Measurements from ENCODE around the gene CHST13.
A peak's percentile ranks its signal among the peaks of the same experiment; 100 is the strongest.

Gene CHST13

GRCh38 chr3:126523745-126524428 lies at the start of gene CHST13:
TSS of gene CHST13 (plus strand) at chr3:126524155. CDS start at chr3:126524333, 178 bp downstream.
- DNase-seq = no peak

- DNase-seq = peak; percentile 16
These were observed 49.2 kb upstream of the CHST13 start for GRCh38 chr3:126474498-126475412.

- peak; percentile 90 for DNase-seq
These were observed 48.4 kb upstream of the CHST13 start, which contains the start of gene ZXDC for GRCh38 chr3:126475413-126476114. TSS of gene ZXDC (minus strand) at chr3:126475891. CDS start at chr3:126475865, 26 bp downstream.

GRCh38 chr3:126476166-126477060 lies 47.5 kb upstream of the CHST13 start:
- no peak for DNase-seq

DNA sequence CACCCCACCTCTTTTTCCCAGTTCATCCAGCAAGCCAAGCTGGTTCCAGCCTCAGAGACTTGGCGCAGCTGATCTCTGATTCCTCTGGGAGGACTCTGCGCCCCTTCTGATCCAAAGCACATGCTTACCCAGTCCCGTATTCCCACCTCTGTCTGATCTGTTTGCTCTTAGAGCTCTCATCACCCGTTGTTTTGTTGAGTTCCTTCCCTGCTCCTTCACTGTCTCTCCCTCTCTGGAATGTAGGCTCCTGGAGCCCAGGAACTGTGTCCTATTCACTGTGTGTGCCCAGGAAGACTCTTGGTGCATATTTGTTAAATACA lies 46.9 kb upstream of the CHST13 start:
- no peak for DNase-seq

GRCh38 chr3:126478581-126479310 lies 45.2 kb upstream of the CHST13 start:
- DNase-seq = no peak

DNA sequence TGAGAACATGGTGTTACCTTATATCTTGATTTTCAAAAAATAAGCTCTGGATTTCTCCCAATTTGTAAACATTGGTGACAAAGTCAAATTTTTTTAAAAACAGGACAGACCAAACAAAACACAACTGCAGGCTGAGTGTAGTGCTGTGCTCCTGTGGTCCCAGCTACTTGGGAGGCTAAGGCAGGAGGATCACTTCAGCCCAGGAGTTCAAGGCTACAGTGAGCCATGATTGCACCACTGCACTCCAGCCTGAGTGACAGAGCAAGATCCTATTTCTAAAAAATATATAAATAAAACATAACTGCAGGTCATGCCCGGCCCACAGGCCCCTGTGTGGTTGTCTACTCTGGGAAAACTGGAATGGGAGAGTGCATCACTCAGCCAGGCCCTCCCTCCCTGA lies 44.3 kb upstream of the CHST13 start:
- no peak for DNase-seq

DNA sequence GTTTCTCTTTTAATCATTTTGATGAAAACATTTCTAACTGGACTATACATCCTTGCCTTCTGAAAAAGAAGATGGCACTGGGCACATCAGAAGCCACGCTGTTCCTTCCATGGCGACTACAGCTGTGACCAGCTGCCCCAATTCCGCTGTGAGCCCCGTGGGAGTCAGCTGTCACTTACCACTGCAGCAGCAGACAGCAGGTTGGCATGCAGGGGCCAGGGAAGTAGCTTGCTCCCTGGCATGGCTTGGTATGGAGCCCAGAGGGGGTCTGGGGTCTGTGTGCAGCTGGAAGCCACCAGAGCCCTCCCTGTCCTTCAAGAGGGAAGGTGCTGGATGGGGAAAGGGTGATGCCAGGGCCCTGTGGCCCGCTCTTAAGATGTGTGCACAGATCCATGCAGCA lies 43.7 kb upstream of the CHST13 start:
- no peak for DNase-seq

DNA sequence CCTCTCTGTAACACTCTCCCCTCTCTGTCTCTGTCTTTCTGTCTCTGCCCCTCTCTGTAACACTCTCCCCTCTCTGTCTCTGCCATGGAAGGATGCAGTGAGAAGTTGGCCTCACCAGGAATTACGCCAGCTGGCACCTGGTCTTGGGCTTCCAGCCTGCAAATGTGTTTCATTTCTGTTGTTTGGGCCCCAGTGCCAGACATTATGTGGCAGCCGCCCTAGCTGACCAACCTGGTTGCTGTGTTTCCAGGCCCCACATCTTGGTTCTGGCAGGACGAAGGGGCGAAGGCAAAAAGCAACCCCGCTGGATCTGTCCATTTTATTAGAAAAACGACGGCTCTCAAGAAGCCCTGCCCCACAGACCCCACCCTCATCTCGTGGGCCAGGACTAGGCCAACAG lies 43.1 kb upstream of the CHST13 start:
- no peak for DNase-seq

GRCh38 chr3:126481808-126482502 lies 42.0 kb upstream of the CHST13 start:
- no peak for DNase-seq

GRCh38 chr3:126482503-126483255 lies 41.3 kb upstream of the CHST13 start:
- DNase-seq = no peak

- no peak for DNase-seq
These were observed 40.6 kb upstream of the CHST13 start for GRCh38 chr3:126483321-126483761.

- no peak for DNase-seq
These were observed 39.8 kb upstream of the CHST13 start for GRCh38 chr3:126484148-126484547.

DNA sequence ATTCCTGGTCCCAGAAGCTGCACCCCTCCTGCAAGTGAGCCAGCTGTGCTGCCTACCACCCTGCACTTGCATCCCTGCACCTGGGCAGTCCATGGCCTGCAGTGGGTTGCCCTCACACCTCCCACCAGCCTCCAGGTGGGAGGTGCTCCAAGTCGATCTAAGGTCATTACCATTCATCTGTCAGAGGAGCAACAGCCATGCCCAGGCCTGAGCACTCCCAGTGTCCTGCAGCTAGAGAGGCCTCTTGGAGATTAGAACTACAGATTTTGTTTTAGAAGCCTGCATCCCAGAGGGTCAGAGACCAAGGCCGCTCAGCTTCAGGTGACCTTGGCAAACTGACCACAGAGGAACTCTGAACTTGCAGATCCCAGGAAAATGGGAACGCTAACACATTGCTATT lies 39.3 kb upstream of the CHST13 start:
- DNase-seq = no peak

- DNase-seq = no peak
These were observed 38.6 kb upstream of the CHST13 start for GRCh38 chr3:126485176-126485897.

- DNase-seq = no peak
These were observed 38.0 kb upstream of the CHST13 start for GRCh38 chr3:126485956-126486355.

GRCh38 chr3:126486360-126486847 lies 37.6 kb upstream of the CHST13 start:
- no peak for DNase-seq

- DNase-seq = no peak
These were observed 36.7 kb upstream of the CHST13 start for GRCh38 chr3:126487151-126487771.

DNA sequence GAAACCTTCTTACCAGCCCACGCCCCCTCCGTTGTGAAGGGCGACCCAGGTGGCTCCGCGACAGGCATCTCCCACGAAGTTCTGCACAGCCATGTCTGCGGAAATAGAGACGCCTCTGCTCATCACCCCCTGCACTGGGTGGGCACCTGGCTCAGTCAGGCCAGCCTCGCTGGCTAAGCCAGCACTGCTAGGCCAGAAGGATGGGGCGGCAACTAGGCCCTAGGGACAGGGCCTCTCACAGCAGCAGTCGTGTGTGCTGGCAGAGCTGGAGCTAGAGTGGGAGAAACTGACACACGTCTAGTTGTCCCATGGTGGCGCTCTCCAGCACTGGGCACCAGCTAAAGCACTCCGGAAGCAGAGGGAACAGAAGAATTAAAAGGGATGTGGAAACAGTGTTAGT lies 35.8 kb upstream of the CHST13 start:
- DNase-seq = no peak

Data from activated CD4-positive, alpha-beta T cell treated with anti-CD3 and anti-CD28 coated beads, Interleukin-2, amount 50 U/mL, for 1 hour (primary cell).